NCI-H1092 treated with DMSO at 0.1 percent for 48 hours (cell line): ENCODE measurements around the gene ZNF48.
"Not testable (repeated sequence)": the region's sequence is repeated elsewhere in the genome, so short reads cannot be mapped to it uniquely, and the experiment has no call there.

Source experiments
- DNase-seq: peaks from one replicate; lab custom pipeline; 2025; lab: John Stamatoyannopoulos, UW

The ZNF48 gene

GRCh38 chr16:30378236-30379157, 16.7 kb upstream of the ZNF48 start:
- peak; percentile 95 for DNase-seq

- no peak for DNase-seq
Measured at GRCh38 chr16:30379158-30379783, 15.9 kb upstream of the ZNF48 start.

GRCh38 chr16:30380072-30380802, 15.0 kb upstream of the ZNF48 start:
- DNase-seq: no peak

GRCh38 chr16:30380803-30381208, 14.4 kb upstream of the ZNF48 start:
- DNase-seq: no peak

- no peak for DNase-seq
Measured at GRCh38 chr16:30381291-30382041, 13.8 kb upstream of the ZNF48 start.

GRCh38 chr16:30382111-30382881, 12.9 kb upstream of the ZNF48 start, which contains the start of gene SEPTIN1:
SEPTIN1 (minus strand) TSS chr16:30382561; CDS start chr16:30382542, 19 bp downstream.
- no peak for DNase-seq

GRCh38 chr16:30383521-30383920, 11.7 kb upstream of the ZNF48 start:
- no peak for DNase-seq

GRCh38 chr16:30394592-30395154, 547 bp upstream of the ZNF48 start:
- peak; percentile 58 for DNase-seq

- DNase-seq: peak; percentile 58
Measured at GRCh38 chr16:30395992-30396585, 869 bp downstream of the ZNF48 start.

GRCh38 chr16:30396627-30397026, 1.4 kb downstream of the ZNF48 start:
- not testable (repeated sequence) for DNase-seq

- no peak for DNase-seq
Measured at GRCh38 chr16:30397056-30397455, 1.8 kb downstream of the ZNF48 start.

GRCh38 chr16:30397776-30398660, 2.8 kb downstream of the ZNF48 start:
- no peak for DNase-seq

- no peak for DNase-seq
Measured at GRCh38 chr16:30398661-30399434, 3.6 kb downstream of the ZNF48 start.

GRCh38 chr16:30399435-30400186, 4.4 kb downstream of the ZNF48 start:
- DNase-seq: no peak

- no peak for DNase-seq
Measured at GRCh38 chr16:30401768-30402425, 6.7 kb downstream of the ZNF48 start.

- DNase-seq: no peak
Measured at GRCh38 chr16:30406795-30407101, 11.5 kb downstream of the ZNF48 start.

GRCh38 chr16:30407102-30407803, 12.0 kb downstream of the ZNF48 start, which contains the start of gene ZNF771:
ZNF771 (plus strand) TSS chr16:30407606; CDS start chr16:30408054, 448 bp downstream.
- peak; percentile 89 for DNase-seq
